ENCODE measurements around the gene DVL2. TPM values are rescaled to one million over a fixed set of nuclear protein-coding genes. Genes with fewer than 3 reads are reported as not detected.

DVL2 gene
- total and polyA plus RNA-seq, 7 donors, result 12.0 to 56.2 (median 36.4) TPM

DNA sequence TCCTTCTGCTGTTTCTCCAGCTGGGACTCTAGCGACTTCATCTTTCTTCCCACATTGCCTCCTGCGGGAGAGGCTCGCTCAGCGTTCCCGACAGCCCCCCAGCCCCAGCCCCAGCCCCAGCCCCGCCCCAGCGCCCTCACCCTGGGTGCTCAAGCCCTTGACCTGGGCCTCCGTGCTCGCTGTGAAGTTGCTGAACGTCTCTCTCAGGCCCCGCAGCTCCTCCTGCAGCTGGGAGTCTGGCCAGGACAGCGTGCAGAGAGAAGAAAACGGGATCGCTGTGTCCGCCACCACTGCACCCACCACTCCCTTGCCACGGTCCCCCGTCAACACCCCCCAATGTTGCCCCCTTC is 57.5 kb downstream of the DVL2 start:
- H3K9me3 ChIP-seq, result no peaks in the 10 kb centered on the region
- H3K27ac ChIP-seq, result no peak overlapping the region
- H3K27me3 ChIP-seq, result peaks cover 0 to 50% (median 26%) of the 10 kb centered on the region in 3 donors
- intact Hi-C loops (cut with DNase I), result loop anchor here (2.0 kb wide), 1 partner anchor 124 kb away; no protein-coding TSS in a partner anchor
- no peaks in the 10 kb centered on the region for H3K36me3 ChIP-seq
- 5 to 24% methylated on average over 17 of the region's 17 CpGs for WGBS, 2 donors
- no peak for DNase-seq
- TF ChIP-seq POLR2AphosphoS5 (IDR thresholded peaks at IDR 0.05) (no peak), POLR2A (IDR thresholded peaks at IDR 0.05) (no peak), CTCF (IDR thresholded peaks at IDR 0.05) (no peak), EP300 (IDR thresholded peaks at IDR 0.05) (no peak)
- peaks cover 0 to 18% (median 16%) of the 10 kb centered on the region in 4 donors for H3K4me1 ChIP-seq
- H3K4me3 ChIP-seq, result peak overlapping the region in 3 of 4 donors; percentile 14 to 41 (median 34)

DNA sequence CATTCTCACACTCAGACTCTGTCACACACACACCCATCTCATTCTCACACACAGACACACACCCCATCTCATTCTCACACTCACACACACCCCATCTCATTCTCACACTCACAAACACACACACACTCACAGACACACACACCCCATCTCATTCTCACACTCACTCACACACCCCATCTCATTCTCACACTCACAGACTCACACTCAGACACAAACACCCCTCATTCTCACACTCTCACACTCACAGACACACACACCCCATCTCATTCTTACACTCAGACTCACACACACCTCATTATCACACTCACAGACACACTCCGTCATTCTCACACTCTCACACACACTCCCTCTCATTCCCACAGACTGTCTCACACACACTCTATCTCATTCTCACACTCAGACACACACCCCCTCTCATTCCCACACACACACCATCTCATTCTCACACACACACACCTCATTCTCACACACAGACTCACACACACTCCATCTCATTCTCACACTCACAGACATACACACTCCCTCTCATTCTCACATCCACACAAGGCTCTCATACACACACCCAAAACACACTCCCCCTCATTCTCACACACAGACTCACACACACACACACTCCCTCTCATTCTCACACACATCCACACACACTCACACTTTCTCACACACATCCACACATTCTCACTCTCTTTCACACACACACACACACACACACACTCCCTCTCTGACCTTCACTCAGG is 58.0 kb downstream of the DVL2 start:
- Histone ChIP-seq H3K4me3 (no peak overlapping the region), H3K27ac (no peak overlapping the region), H3K36me3 (no peaks in the 10 kb centered on the region), H3K9me3 (no peaks in the 10 kb centered on the region), H3K27me3 (peaks cover 0 to 50% (median 26%) of the 10 kb centered on the region in 3 donors), H3K4me1 (peaks cover 0 to 18% (median 16%) of the 10 kb centered on the region in 4 donors)
- intact Hi-C loops (cut with DNase I), result loop anchor here (2.0 kb wide), 1 partner anchor 123 kb away; no protein-coding TSS in a partner anchor
- 85 to 88% methylated on average over 1 of the region's 1 CpG for WGBS, 2 donors
- TF ChIP-seq CTCF (IDR thresholded peaks at IDR 0.05), result no peak
- TF ChIP-seq EP300 (IDR thresholded peaks at IDR 0.05), result no peak
- no peak for TF ChIP-seq POLR2A (IDR thresholded peaks at IDR 0.05)
- no peak for DNase-seq

Small RNA genes lying within 50 kb of the gene (small RNA-seq; reads per million reads assigned to genes)
- gene AC120057.4, result 0 reads per million in 3 donors
- gene MIR324, result 3.3 to 6.0 (median 3.9) reads per million in 3 donors
- 0 reads per million in 3 donors for gene RF00019

Other genes starting within 250 kb of the DVL2 start
Only the 30 nearest of the 36 such genes appear.
- 1 to 10 TPM in 1 of 4 donors, under 1 TPM in 3; 0.36 to 1.1 (median 0.60) TPM for gene SLC16A13, start 198.5 kb downstream of the DVL2 start, total RNA-seq
- 1 to 10 TPM in 2 of 3 donors, under 1 TPM in 1; 0.60 to 7.3 (median 1.2) TPM for gene SLC16A13, start 198.5 kb downstream of the DVL2 start, polyA plus RNA-seq
- gene SLC16A11, start 190.4 kb downstream of the DVL2 start, total RNA-seq, result under 1 TPM in 3 of 4 donors, not detected in 1; 0.33 to 0.54 (median 0.36) TPM
- 1 to 10 TPM in 1 of 3 donors, not detected in 2; 2.4 TPM for gene SLC16A11, start 190.4 kb downstream of the DVL2 start, polyA plus RNA-seq
- gene CLEC10A, start 154.3 kb downstream of the DVL2 start, total RNA-seq, result 10 to 100 TPM in 3 of 4 donors, 1 to 10 TPM in 1; 9.1 to 16.9 (median 14.1) TPM
- gene CLEC10A, start 154.3 kb downstream of the DVL2 start, polyA plus RNA-seq, result 10 to 100 TPM in 2 of 3 donors, 1 to 10 TPM in 1; 9.6 to 17.6 (median 15.3) TPM
- gene ASGR2, start 119.7 kb downstream of the DVL2 start, total RNA-seq, result 1 to 10 TPM in 1 of 4 donors, not detected in 3; 2.4 TPM
- 1 to 10 TPM in 2 of 3 donors, not detected in 1; 1.0 to 1.6 TPM for gene ASGR2, start 119.7 kb downstream of the DVL2 start, polyA plus RNA-seq
- gene ASGR1, start 55.1 kb downstream of the DVL2 start, total RNA-seq, result under 1 TPM in 2 of 4 donors, not detected in 2; 0.36 to 0.55 TPM
- gene ASGR1, start 55.1 kb downstream of the DVL2 start, polyA plus RNA-seq, result 1 to 10 TPM; 1.7 to 2.4 (median 2.3) TPM
- gene DLG4, start 14.7 kb downstream of the DVL2 start, total RNA-seq, result 10 to 100 TPM; 14.6 to 27.4 (median 16.7) TPM
- 1 to 10 TPM; 1.6 to 8.3 (median 5.4) TPM for gene DLG4, start 14.7 kb downstream of the DVL2 start, polyA plus RNA-seq
- gene ACADVL, start 14.6 kb downstream of the DVL2 start, total RNA-seq, result 100 to 1,000 TPM; 311 to 569 (median 338) TPM
- 100 to 1,000 TPM; 211 to 587 (median 491) TPM for gene ACADVL, start 14.6 kb downstream of the DVL2 start, polyA plus RNA-seq
- 10 to 100 TPM; 23.1 to 45.4 (median 35.4) TPM for gene PHF23, start 4.9 kb upstream of the DVL2 start, total RNA-seq
- gene PHF23, start 4.9 kb upstream of the DVL2 start, polyA plus RNA-seq, result 10 to 100 TPM; 40.7 to 45.6 (median 45.1) TPM
- 100 to 1,000 TPM; 147 to 645 (median 552) TPM for gene GABARAP, start 7.9 kb upstream of the DVL2 start, total RNA-seq
- 1,000 to 10,000 TPM in 2 of 3 donors, 100 to 1,000 TPM in 1; 572 to 1,215 (median 1,036) TPM for gene GABARAP, start 7.9 kb upstream of the DVL2 start, polyA plus RNA-seq
- gene CTDNEP1, start 17.2 kb upstream of the DVL2 start, total RNA-seq, result 10 to 100 TPM; 43.9 to 76.4 (median 53.0) TPM
- gene CTDNEP1, start 17.2 kb upstream of the DVL2 start, polyA plus RNA-seq, result 100 to 1,000 TPM in 1 of 3 donors, 10 to 100 TPM in 2; 80.2 to 110 (median 82.9) TPM
- 10 to 100 TPM; 28.4 to 40.0 (median 34.2) TPM for gene ELP5, start 17.7 kb upstream of the DVL2 start, total RNA-seq
- gene ELP5, start 17.7 kb upstream of the DVL2 start, polyA plus RNA-seq, result 10 to 100 TPM; 32.4 to 70.9 (median 42.9) TPM
- gene CLDN7, start 28.0 kb upstream of the DVL2 start, total RNA-seq, result 1 to 10 TPM in 3 of 4 donors, not detected in 1; 1.1 to 2.6 (median 1.9) TPM
- gene CLDN7, start 28.0 kb upstream of the DVL2 start, polyA plus RNA-seq, result 100 to 1,000 TPM; 181 to 963 (median 332) TPM
- 100 to 1,000 TPM in 2 of 4 donors, 10 to 100 TPM in 2; 72.9 to 127 (median 94.7) TPM for gene SLC2A4, start 47.2 kb upstream of the DVL2 start, total RNA-seq
- 1 to 10 TPM in 2 of 3 donors, under 1 TPM in 1; 0.60 to 7.9 (median 2.8) TPM for gene SLC2A4, start 47.2 kb upstream of the DVL2 start, polyA plus RNA-seq
- gene YBX2, start 60.1 kb upstream of the DVL2 start, total RNA-seq, result 1 to 10 TPM in 3 of 4 donors, under 1 TPM in 1; 0.28 to 2.5 (median 1.5) TPM
- 10 to 100 TPM in 2 of 3 donors, 1 to 10 TPM in 1; 4.8 to 37.6 (median 20.1) TPM for gene YBX2, start 60.1 kb upstream of the DVL2 start, polyA plus RNA-seq
- 100 to 1,000 TPM; 104 to 156 (median 125) TPM for gene EIF5A, start 73.1 kb upstream of the DVL2 start, total RNA-seq
- 100 to 1,000 TPM; 315 to 603 (median 403) TPM for gene EIF5A, start 73.1 kb upstream of the DVL2 start, polyA plus RNA-seq
- 100 to 1,000 TPM in 1 of 4 donors, 10 to 100 TPM in 3; 82.3 to 114 (median 85.4) TPM for gene GPS2, start 80.8 kb upstream of the DVL2 start, total RNA-seq
- 100 to 1,000 TPM in 1 of 3 donors, 10 to 100 TPM in 2; 67.9 to 113 (median 77.2) TPM for gene GPS2, start 80.8 kb upstream of the DVL2 start, polyA plus RNA-seq
- 10 to 100 TPM; 14.3 to 29.6 (median 17.6) TPM for gene NEURL4, start 94.8 kb upstream of the DVL2 start, total RNA-seq
- 10 to 100 TPM in 1 of 3 donors, 1 to 10 TPM in 2; 6.0 to 31.6 (median 6.0) TPM for gene NEURL4, start 94.8 kb upstream of the DVL2 start, polyA plus RNA-seq
- 1 to 10 TPM; 1.1 to 3.9 (median 2.9) TPM for gene ACAP1, start 102.0 kb upstream of the DVL2 start, total RNA-seq
- gene ACAP1, start 102.0 kb upstream of the DVL2 start, polyA plus RNA-seq, result 10 to 100 TPM in 1 of 3 donors, 1 to 10 TPM in 2; 1.2 to 55.8 (median 1.4) TPM
- gene KCTD11, start 117.6 kb upstream of the DVL2 start, total RNA-seq, result 1 to 10 TPM; 4.4 to 6.4 (median 5.5) TPM
- 10 to 100 TPM in 1 of 3 donors, 1 to 10 TPM in 2; 6.2 to 11.7 (median 9.0) TPM for gene KCTD11, start 117.6 kb upstream of the DVL2 start, polyA plus RNA-seq
- gene TMEM95, start 120.6 kb upstream of the DVL2 start, total RNA-seq, result not detected
- gene TMEM95, start 120.6 kb upstream of the DVL2 start, polyA plus RNA-seq, result not detected
- 1 to 10 TPM; 2.1 to 5.4 (median 3.4) TPM for gene TNK1, start 146.6 kb upstream of the DVL2 start, total RNA-seq
- gene TNK1, start 146.6 kb upstream of the DVL2 start, polyA plus RNA-seq, result 10 to 100 TPM in 2 of 3 donors, 1 to 10 TPM in 1; 8.4 to 14.6 (median 10.4) TPM
- gene PLSCR3, start 160.0 kb upstream of the DVL2 start, total RNA-seq, result 10 to 100 TPM; 10.4 to 18.3 (median 14.2) TPM
- 10 to 100 TPM; 11.6 to 27.2 (median 18.0) TPM for gene PLSCR3, start 160.0 kb upstream of the DVL2 start, polyA plus RNA-seq
- 100 to 1,000 TPM in 2 of 4 donors, 10 to 100 TPM in 2; 19.0 to 152 (median 99.7) TPM for gene TMEM256, start 169.6 kb upstream of the DVL2 start, total RNA-seq
- 100 to 1,000 TPM; 150 to 357 (median 235) TPM for gene TMEM256, start 169.6 kb upstream of the DVL2 start, polyA plus RNA-seq
- 10 to 100 TPM in 2 of 4 donors, 1 to 10 TPM in 2; 6.8 to 18.8 (median 10.4) TPM for gene NLGN2, start 173.3 kb upstream of the DVL2 start, total RNA-seq
- gene NLGN2, start 173.3 kb upstream of the DVL2 start, polyA plus RNA-seq, result 1 to 10 TPM in 1 of 3 donors, under 1 TPM in 2; 0.60 to 8.9 (median 0.69) TPM
- not detected for gene SPEM1, start 185.8 kb upstream of the DVL2 start, total RNA-seq
- not detected for gene SPEM1, start 185.8 kb upstream of the DVL2 start, polyA plus RNA-seq
- not detected for gene SPEM2, start 191.1 kb upstream of the DVL2 start, total RNA-seq
- not detected for gene SPEM2, start 191.1 kb upstream of the DVL2 start, polyA plus RNA-seq
- gene SPEM3, start 194.3 kb upstream of the DVL2 start, total RNA-seq, result not detected
- gene SPEM3, start 194.3 kb upstream of the DVL2 start, polyA plus RNA-seq, result not detected
- gene TMEM102, start 200.9 kb upstream of the DVL2 start, total RNA-seq, result 1 to 10 TPM; 1.2 to 2.5 (median 1.6) TPM
- gene TMEM102, start 200.9 kb upstream of the DVL2 start, polyA plus RNA-seq, result 10 to 100 TPM in 1 of 3 donors, 1 to 10 TPM in 2; 6.6 to 14.5 (median 8.1) TPM
- gene FGF11, start 205.0 kb upstream of the DVL2 start, total RNA-seq, result under 1 TPM in 1 of 4 donors, not detected in 3; 0.36 TPM
- gene FGF11, start 205.0 kb upstream of the DVL2 start, polyA plus RNA-seq, result 1 to 10 TPM in 1 of 3 donors, under 1 TPM in 1, not detected in 1; 0.69 to 2.8 TPM
- gene CHRNB1, start 210.5 kb upstream of the DVL2 start, total RNA-seq, result 1 to 10 TPM; 4.2 to 8.1 (median 6.5) TPM
- gene CHRNB1, start 210.5 kb upstream of the DVL2 start, polyA plus RNA-seq, result 10 to 100 TPM in 2 of 3 donors, 1 to 10 TPM in 1; 7.2 to 13.2 (median 11.2) TPM

Data from sigmoid colon (tissue), 7 donors.